ENCODE data around the gene AP4M1.

- no peak for TF ChIP-seq CTCF (IDR thresholded peaks at IDR 0.05)
- no peak for TF ChIP-seq POLR2A (IDR thresholded peaks at IDR 0.05)
Observed at GRCh38 chr7:100093925-100094486, 7.4 kb upstream of the AP4M1 start.

Data from ovary (tissue), 3 donors.